HFF-Myc (cell line): ENCODE data around the gene GSTM1.
"Not testable (repeated sequence)": the region's sequence is repeated elsewhere in the genome, so short reads cannot be mapped to it uniquely, and the experiment has no call there.

Experiments used
- DNase-seq: peaks from one replicate; pipeline ENCODE4 v3.0.0-alpha.2; 2011; ENCODE audit warnings: low read depth; ENCODE audit errors: extremely low read depth
- H3K4me3 ChIP-seq: replicated peaks from 2 replicates; pipeline ENCODE4 v1.5.1; 2011; ENCODE audit warnings: low read depth, mild to moderate bottlenecking, control low read depth, low read length
- TF ChIP-seq, protein P1 (sequence below): IDR thresholded peaks from 2 replicates; pipeline ENCODE4 v1.5.1; 2012; ENCODE audit warnings: mild to moderate bottlenecking, low read depth, low read length, control low read depth; ENCODE audit errors: missing control alignments

GSTM1 gene

DNA sequence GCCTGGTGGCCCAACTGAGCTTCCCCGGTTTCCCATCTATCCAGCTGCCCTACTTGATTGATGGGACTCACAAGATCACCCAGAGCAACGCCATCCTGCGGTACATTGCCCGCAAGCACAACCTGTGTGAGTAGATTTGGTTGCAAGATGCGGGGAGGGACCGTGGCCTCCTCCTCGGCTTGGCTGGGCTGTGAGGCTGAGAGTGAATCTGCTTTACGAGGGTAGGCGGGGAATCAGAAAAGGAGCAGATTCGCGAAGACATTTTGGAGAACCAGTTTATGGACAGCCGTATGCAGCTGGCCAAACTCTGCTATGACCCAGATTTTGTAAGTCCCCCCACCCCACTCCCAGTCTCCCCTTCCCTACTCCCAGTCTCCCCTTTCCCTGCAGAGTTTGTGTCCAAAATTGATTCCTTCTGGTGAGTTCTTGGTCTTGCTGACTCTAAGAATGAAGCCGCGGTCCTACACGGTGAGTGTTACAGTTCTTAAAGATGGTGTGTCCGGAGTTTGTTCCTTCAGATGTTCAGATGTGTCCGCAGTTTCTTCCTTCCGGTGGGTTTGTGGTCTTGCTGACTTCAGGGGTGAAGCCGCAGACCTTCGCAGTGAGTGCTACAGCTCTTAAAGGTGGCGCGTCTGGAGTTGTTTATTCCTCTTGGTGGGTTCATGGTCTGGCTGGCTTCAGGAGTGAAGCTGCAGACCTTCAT is 18.2 kb upstream of the GSTM1 start:
- no peak for DNase-seq
- TF ChIP-seq, protein P1, sequence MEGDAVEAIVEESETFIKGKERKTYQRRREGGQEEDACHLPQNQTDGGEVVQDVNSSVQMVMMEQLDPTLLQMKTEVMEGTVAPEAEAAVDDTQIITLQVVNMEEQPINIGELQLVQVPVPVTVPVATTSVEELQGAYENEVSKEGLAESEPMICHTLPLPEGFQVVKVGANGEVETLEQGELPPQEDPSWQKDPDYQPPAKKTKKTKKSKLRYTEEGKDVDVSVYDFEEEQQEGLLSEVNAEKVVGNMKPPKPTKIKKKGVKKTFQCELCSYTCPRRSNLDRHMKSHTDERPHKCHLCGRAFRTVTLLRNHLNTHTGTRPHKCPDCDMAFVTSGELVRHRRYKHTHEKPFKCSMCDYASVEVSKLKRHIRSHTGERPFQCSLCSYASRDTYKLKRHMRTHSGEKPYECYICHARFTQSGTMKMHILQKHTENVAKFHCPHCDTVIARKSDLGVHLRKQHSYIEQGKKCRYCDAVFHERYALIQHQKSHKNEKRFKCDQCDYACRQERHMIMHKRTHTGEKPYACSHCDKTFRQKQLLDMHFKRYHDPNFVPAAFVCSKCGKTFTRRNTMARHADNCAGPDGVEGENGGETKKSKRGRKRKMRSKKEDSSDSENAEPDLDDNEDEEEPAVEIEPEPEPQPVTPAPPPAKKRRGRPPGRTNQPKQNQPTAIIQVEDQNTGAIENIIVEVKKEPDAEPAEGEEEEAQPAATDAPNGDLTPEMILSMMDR = no peak
- H3K4me3 ChIP-seq = no peak overlapping the region

DNA sequence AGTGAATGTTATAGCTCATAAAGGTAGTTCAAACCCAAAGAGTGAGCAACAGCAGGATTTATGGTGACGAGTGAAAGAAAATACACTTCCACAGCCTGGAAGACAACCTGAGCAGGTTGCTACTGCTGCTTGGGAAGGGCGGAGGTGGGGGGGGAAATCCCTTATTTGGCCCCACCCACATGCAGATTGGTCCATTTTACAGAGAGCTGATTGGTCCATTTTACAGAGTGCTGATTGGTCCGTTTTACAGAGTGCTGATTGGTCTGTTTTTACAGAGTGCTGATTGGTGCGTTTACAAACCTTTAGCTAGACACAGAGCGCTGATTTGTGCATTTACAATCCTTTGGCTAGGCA is 17.7 kb upstream of the GSTM1 start:
- DNase-seq, H3K4me3 ChIP-seq: not testable (repeated sequence)

DNA sequence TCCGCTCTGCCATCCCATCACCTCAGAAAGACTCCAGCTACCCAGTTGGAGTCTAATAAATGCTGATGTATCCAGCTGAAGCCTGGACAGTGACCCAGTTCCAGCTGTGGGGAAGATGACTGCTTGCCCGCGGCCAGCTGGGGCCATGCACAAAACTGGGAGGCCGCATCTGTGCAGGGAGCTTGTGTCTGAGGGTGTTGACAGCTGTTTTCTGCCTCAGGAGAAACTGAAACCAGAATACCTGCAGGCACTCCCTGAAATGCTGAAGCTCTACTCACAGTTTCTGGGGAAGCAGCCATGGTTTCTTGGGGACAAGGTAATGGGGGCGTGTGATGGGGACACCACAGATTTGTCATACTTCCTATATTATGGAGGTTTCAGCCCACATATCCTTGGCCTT is 16.6 kb upstream of the GSTM1 start:
- H3K4me3 ChIP-seq = no peak overlapping the region
- no peak for DNase-seq
- TF ChIP-seq, protein P1 = no peak

DNA sequence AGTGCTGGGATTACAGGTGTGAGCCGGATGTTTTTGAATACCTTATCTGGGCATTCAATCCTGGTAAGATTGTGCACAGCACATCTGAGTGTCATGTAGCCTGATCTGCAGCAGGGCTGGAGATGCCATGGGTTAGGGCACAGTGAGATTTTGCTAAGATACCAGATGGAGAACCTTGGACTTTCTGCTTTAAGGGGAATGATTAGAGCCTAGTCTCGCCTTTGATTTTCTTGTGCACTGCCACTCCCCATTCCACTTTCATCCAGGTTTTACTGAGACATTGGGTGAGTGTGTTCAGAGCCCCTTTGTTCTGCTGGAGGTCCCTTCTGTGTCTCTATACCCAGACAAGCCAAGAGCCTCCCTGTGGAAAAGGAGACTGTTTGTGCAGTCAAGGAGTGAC is 13.8 kb upstream of the GSTM1 start:
- not testable (repeated sequence) for DNase-seq, H3K4me3 ChIP-seq

DNA sequence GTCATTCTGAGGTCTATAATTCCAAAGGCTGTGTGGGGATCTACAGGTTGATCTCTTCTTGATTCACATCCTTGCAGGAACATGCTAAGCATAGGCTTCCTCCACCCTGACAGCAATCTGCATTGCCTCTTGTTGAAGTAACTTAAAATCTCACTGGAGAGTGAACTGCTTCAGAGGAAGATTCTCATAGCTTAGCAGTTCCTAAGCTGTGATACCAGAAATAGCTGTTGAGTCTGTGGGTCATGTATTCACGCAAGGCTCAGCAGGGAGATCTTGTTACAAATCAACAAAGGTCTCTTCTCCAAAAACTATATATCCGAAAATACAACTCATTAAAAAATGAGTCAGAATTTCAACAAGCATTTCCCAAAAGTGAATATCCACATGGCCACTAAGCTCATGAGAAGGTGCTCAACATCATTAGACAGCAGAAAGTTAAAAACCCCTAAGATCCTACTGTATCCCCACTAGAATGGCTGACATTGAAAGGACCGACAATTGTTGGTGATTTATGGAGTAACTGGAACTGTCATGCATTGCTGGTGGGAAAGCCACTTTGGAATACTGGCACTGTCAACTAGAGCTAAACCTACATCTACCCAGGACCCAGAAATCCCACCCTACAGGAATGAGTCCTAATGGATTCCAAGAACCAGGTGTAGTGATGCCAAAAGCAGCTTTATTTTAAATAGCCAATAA is 10.8 kb upstream of the GSTM1 start:
- not testable (repeated sequence) for DNase-seq, H3K4me3 ChIP-seq

DNA sequence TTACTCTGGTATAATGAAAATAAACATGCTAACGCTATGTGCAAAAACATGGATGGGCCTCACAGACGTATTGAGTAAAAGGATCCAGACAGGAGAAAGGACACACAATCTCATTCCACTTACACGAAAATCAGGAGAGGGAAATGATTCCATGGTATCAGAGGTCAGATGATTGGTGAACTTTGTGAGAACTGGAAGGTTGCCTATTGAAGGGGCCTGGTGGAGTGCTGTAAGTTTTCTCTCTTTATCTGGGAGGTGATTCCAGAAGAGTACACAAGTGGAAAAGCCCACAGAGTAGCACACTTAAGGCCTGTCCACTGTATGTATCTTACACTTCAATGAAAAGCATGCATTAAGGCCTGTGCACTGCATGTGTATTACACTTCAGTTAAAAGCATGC is 10.2 kb upstream of the GSTM1 start:
- no peak overlapping the region for H3K4me3 ChIP-seq
- DNase-seq = no peak
- TF ChIP-seq, protein P1 = no peak

DNA sequence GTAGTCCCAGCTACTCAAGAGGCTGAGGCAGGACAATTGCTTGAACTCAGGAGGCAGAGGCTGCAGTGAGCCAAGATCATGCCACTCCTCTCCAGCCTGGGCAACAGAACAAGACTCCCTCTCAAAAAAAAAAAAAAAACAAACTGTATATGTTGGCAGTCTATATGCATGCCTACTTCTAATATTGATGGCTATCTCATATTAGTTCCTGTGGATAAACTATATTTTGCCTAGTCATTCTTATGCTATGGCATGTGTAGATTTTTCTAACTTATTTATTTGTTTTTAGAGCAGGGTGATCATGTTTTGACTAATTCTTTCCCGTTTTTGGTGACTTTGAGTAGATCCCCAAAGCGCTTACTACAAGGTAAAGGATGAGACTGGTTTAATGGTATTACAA is 9.0 kb upstream of the GSTM1 start:
- DNase-seq, H3K4me3 ChIP-seq: not testable (repeated sequence)

DNA sequence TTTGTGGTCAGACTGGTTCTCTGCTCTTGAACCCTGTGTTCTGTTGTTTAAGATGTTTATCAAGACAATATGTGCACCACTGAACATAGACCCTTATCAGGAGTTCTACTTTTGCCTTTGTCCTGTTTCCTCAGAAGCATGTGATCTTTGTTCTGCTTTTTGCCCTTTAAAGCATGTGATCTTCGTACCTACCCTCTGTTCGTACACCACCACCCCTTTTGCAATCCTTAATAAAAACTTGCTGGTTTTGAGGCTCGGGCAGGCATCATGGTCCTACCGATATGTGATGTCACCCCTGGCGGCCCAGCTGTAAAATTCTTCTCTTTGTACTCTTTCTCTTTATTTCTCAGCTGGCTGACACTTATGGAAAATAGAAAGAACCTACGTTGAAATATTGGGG is 2.8 kb upstream of the GSTM1 start:
- H3K4me3 ChIP-seq, DNase-seq: not testable (repeated sequence)

DNA sequence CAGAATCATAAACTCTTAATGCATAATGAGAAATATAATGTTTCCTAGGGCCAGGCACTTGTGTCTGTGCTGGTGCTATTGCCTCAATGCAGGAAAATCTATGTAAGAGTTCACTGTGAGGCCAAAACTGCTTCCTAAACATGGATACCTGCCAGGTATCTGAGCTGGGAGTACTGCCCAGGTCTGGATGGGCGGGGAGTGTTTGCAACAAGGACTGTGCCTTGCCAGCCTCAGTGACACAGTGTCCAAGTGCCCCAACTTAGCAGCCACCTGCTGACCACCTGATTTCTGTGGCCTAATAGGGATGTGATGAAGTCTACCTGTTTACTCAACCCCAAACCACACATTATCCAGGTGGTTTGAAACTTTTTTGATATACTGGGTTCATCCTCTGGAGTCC is 2.2 kb upstream of the GSTM1 start:
- not testable (repeated sequence) for DNase-seq

DNA sequence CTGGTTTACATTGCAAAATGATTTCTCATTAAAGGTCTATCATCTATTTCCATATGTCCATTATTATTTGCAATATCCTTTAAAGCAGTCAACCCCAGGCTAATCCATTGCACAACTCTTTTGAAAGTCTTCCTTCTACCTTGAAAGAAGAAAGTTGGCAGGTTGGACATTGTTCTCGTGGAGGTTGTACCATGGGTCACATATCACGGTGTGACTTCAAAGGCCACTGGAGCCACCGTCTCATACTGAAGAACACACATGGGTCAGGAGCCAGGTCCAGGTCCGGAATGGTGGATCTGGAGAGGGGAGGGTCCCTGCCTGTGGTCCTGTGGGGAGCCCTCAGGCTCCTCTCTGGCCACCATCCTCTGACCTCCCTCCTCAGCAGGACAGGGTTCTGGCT is 1.7 kb upstream of the GSTM1 start:
- H3K4me3 ChIP-seq, DNase-seq: not testable (repeated sequence)

More for the DNA sequence above, 2.2 kb upstream of the GSTM1 start:
- H3K4me3 ChIP-seq = not testable (repeated sequence)

DNA sequence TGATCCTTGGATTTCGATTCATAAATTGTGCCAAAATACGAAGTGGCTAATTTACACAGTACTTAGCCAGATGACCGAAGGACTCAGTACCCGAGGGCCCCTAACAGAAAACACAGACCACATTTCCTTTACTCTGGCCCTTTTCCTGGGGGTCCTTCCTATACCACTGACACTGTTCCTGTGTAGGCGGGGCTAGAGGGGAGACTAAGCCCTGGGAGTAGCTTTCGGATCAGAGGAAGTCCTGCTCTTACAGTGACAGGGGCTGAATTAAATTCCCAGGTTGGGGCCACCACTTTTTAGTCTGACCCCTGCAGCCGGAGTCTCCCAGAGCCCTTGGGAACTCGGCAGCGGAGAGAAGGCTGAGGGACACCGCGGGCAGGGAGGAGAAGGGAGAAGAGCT is 508 bp upstream of the GSTM1 start:
- DNase-seq, H3K4me3 ChIP-seq: not testable (repeated sequence)
